Measurements from ENCODE around the gene PFN3. TPM values are rescaled to one million over a fixed set of nuclear protein-coding genes. Genes with fewer than 3 reads are reported as not detected.
A peak's percentile ranks its signal among the peaks of the same experiment; 100 is the strongest.

Gene PFN3
- total and polyA plus RNA-seq, 2 of the 13 experiments (the other 11 are each of a cell fraction or from before 2014, with no cell fraction given) = not detected

DNA sequence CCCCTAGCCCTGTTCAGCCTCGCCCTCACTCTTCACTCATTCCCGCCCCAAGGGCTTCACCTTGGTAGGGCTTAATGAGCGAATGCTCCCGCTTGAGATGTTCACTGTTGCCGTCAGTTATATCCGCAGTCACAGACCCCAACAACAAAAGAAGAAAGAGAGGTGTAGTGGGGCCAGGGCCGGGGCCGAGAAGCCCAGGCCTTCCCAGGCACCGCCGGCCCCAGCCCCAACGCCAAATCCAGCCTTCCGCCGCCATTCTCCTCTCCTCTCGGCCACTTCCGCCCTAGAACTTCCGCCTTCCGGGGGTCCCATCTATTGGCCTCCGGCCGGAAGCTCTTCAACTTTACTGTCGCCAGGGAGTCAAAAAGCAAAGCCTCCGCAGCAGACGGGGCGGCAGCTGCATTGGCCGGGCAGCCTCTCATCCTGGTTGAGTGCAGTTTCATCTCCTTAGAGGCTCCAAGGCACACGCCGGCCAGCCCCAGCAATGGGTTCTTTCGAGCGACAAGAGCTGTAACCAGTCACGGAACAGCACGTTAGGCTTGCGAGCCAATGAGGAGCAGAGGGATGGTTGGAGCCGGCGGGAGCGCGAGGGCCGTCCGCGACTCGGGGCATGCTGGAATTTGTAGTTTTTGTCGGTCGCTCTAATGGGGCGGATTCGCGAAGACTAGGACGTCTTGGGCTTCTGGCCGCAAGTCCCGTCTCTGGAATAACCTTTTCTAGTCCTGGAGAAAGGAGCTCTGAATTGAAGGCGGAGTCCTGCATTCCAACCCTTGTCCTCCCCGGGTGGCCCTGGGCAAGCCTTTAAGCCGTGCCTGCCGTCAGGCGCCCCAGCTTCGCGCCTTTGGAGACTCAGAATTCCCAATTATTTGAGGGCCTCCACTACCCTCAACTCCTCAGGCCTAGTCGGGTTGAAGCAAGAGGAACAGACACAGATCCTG, 48.8 kb downstream of the PFN3 start, which contains the start of gene LMAN2 (continued):
- TF ChIP-seq, protein P1, sequence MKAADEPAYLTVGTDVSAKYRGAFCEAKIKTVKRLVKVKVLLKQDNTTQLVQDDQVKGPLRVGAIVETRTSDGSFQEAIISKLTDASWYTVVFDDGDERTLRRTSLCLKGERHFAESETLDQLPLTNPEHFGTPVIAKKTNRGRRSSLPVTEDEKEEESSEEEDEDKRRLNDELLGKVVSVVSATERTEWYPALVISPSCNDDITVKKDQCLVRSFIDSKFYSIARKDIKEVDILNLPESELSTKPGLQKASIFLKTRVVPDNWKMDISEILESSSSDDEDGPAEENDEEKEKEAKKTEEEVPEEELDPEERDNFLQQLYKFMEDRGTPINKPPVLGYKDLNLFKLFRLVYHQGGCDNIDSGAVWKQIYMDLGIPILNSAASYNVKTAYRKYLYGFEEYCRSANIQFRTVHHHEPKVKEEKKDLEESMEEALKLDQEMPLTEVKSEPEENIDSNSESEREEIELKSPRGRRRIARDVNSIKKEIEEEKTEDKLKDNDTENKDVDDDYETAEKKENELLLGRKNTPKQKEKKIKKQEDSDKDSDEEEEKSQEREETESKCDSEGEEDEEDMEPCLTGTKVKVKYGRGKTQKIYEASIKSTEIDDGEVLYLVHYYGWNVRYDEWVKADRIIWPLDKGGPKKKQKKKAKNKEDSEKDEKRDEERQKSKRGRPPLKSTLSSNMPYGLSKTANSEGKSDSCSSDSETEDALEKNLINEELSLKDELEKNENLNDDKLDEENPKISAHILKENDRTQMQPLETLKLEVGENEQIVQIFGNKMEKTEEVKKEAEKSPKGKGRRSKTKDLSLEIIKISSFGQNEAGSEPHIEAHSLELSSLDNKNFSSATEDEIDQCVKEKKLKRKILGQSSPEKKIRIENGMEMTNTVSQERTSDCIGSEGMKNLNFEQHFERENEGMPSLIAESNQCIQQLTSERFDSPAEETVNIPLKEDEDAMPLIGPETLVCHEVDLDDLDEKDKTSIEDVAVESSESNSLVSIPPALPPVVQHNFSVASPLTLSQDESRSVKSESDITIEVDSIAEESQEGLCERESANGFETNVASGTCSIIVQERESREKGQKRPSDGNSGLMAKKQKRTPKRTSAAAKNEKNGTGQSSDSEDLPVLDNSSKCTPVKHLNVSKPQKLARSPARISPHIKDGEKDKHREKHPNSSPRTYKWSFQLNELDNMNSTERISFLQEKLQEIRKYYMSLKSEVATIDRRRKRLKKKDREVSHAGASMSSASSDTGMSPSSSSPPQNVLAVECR (CRISPR knock-in tag; IDR thresholded peaks at IDR 0.05; ENCODE audit: borderline replicate concordance) = peak; percentile 94
- TF ChIP-seq ZNF280B (CRISPR knock-in tag; IDR thresholded peaks at IDR 0.05; ENCODE audit: borderline replicate concordance) (no peak), FOXA3 (CRISPR knock-in tag; IDR thresholded peaks at IDR 0.05) (peak; percentile 47), ZNF850 (CRISPR knock-in tag; conservative IDR thresholded peaks at IDR 0.05) (no peak), AGO1 (IDR thresholded peaks at IDR 0.05; ENCODE audit: low read depth, low read length, poor library complexity, severe bottlenecking) (peak; percentile 70), ZNF660 (CRISPR knock-in tag; IDR thresholded peaks at IDR 0.05; ENCODE audit: borderline replicate concordance, low read depth) (no peak), HNRNPH1 (optimal IDR thresholded peaks at IDR 0.05; ENCODE audit: low read depth, low read length) (no peak), ISX (CRISPR knock-in tag; conservative IDR thresholded peaks at IDR 0.05) (no peak), MEIS1 (CRISPR knock-in tag; IDR thresholded peaks at IDR 0.05; ENCODE audit: borderline replicate concordance) (peak; percentile 87; the same call in 1 of the 2 replicates), GATA4 (IDR thresholded peaks at IDR 0.05; ENCODE audit: borderline replicate concordance, low read depth) (no peak), ZNF546 (CRISPR knock-in tag; conservative IDR thresholded peaks at IDR 0.05) (0 out of 2 replicates have a peak, but pooled peaks have one; percentile 22), POLR2AphosphoS5 (IDR thresholded peaks at IDR 0.05; ENCODE audit: low read depth, low read length) (peak; percentile 69; the same call in 1 of the 2 replicates), TBL1XR1 (IDR thresholded peaks at IDR 0.05; ENCODE audit: borderline replicate concordance, low read length, partially characterized antibody) (peak; percentile 64), HMGXB3 (CRISPR knock-in tag; IDR thresholded peaks at IDR 0.05; ENCODE audit: borderline replicate concordance) (peak; percentile 92; the same call in 1 of the 2 replicates)
- TF ChIP-seq, protein P2, sequence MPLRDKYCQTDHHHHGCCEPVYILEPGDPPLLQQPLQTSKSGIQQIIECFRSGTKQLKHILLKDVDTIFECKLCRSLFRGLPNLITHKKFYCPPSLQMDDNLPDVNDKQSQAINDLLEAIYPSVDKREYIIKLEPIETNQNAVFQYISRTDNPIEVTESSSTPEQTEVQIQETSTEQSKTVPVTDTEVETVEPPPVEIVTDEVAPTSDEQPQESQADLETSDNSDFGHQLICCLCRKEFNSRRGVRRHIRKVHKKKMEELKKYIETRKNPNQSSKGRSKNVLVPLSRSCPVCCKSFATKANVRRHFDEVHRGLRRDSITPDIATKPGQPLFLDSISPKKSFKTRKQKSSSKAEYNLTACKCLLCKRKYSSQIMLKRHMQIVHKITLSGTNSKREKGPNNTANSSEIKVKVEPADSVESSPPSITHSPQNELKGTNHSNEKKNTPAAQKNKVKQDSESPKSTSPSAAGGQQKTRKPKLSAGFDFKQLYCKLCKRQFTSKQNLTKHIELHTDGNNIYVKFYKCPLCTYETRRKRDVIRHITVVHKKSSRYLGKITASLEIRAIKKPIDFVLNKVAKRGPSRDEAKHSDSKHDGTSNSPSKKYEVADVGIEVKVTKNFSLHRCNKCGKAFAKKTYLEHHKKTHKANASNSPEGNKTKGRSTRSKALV (CRISPR knock-in tag; IDR thresholded peaks at IDR 0.05) = peak; percentile 76

Measured in HepG2 (cell line).